ENCODE data around the gene FAM90A1. TPM values are rescaled to one million over a fixed set of nuclear protein-coding genes. Genes with fewer than 3 reads are reported as not detected.

FAM90A1 gene
- total RNA-seq, result not detected in 2 replicates

GRCh38 chr12:8226992-8227731, at the start of gene FAM90A1:
FAM90A1 (minus strand) TSS chr12:8227618; CDS start chr12:8224832, 2,786 bp downstream.

Other genes with a start within 250 kb of the FAM90A1 start
- gene FOXJ2, start 194.9 kb downstream of the FAM90A1 start, total RNA-seq, result 8.1 and 11.8 TPM in 2 replicates
- 0.27 and 0.29 TPM in 2 replicates for gene C3AR1, start 161.3 kb downstream of the FAM90A1 start, total RNA-seq
- 38.2 and 39.5 TPM in 2 replicates for gene NECAP1, start 145.3 kb downstream of the FAM90A1 start, total RNA-seq
- 0.14 TPM in 1 of 2 replicates, not detected in the other for gene CLEC4A, start 104.0 kb downstream of the FAM90A1 start, total RNA-seq
- gene ZNF705A, start 70.6 kb downstream of the FAM90A1 start, total RNA-seq, result not detected in 2 replicates
- gene CLEC6A, start 228.3 kb upstream of the FAM90A1 start, total RNA-seq, result not detected in 2 replicates

All from thoracic aorta endothelial cell (primary cell).